HCT116 (cell line): ENCODE measurements around the gene CCL17. TPM values are rescaled to one million over a fixed set of nuclear protein-coding genes. Genes with fewer than 3 reads are reported as not detected.

Experiments
- ATAC-seq: fragments of 200-7000 bp; cut with Tn5 transposase; 2 replicates; pipeline ENCODE4 v1.9.1; 2020; ENCODE audit warnings: mild to moderate bottlenecking, moderate library complexity
- BruUV-seq: library from RNA; stranded (reverse); fragments of 400-500 nt; replicated peaks from 2 replicates; lab custom pipeline; 2021; lab: Mats Ljungman, UMichigan
- CTCF ChIA-PET: fragments of 300-600 bp; sonication (Branson Sonifier 250); formaldehyde crosslinking; loops from one replicate; lab custom pipeline; 2021; ENCODE audit warnings: antibody characterized with exemption; lab: Charles Lee
- POLR2A ChIA-PET: fragments of 300-600, 350-600 bp; sonication (Branson Sonifier 250); formaldehyde crosslinking; loops from one replicate; lab custom pipeline; 2021; ENCODE audit warnings: antibody characterized with exemption; lab: Charles Lee
- RAD21 ChIA-PET, 2 experiments: fragments of 300-600 bp; sonication (Branson Sonifier 250); formaldehyde crosslinking; loops; one replicate each; lab custom pipeline; 2023; ENCODE audit warnings: low total read pairs in 2 of 2; ENCODE audit not compliant: uncharacterized antibody in 2 of 2, unreplicated experiment in 2 of 2, low non-redundant PET in 1 of 2; lab: Charles Lee
- DNase-seq: peaks from one replicate; pipeline ENCODE4 v3.0.0-alpha.2; 2010; ENCODE audit warnings: low read depth, low spot score
- H2AFZ ChIP-seq: fragments of 200-600 bp; shearing (Covaris generic), sonication (generic); 2 replicates; pipeline ENCODE4 v1.6.1; 2017; ENCODE audit warnings: low read depth, mixed run types, mixed read lengths, antibody characterized with exemption, low read length; ENCODE audit not compliant: poor library complexity, severe bottlenecking
- H3K27ac ChIP-seq: 2 replicates; pipeline ENCODE4 v1.5.1; 2012; ENCODE audit warnings: low read depth, low read length
- H3K27me3 ChIP-seq: fragments of 200-600 bp; sonication (generic); 2 replicates; pipeline ENCODE4 v1.6.1; 2016; ENCODE audit warnings: mixed run types, low read length, mixed read lengths; ENCODE audit not compliant: insufficient read depth
- H3K36me3 ChIP-seq, 2 experiments: fragments of 200-500 bp in 1 of 2; fragments of 200-600 bp in 1 of 2; sonication (Bioruptor generic) in 1 of 2; sonication (generic) in 1 of 2; 2 replicates each; pipeline versions ENCODE4 v1.5.1 to v1.6.1; 2014 to 2016; ENCODE audit warnings: low read length in 2 of 2, inconsistent platforms in 1 of 2, mixed read lengths in 1 of 2, mixed run types in 1 of 2; ENCODE audit not compliant: insufficient read depth in 2 of 2, control insufficient read depth in 1 of 2
- H3K4me1 ChIP-seq, 2 experiments: fragments of 200-600 bp in 1 of 2; sonication (generic) in 1 of 2; 2 replicates each; pipeline versions ENCODE4 v1.5.1 to v1.6.1; 2012 to 2017; ENCODE audit warnings: low read length in 2 of 2, inconsistent platforms in 1 of 2, mild to moderate bottlenecking in 1 of 2, mixed read lengths in 1 of 2, mixed run types in 1 of 2, moderate library complexity in 1 of 2; ENCODE audit not compliant: insufficient read depth in 2 of 2, control insufficient read depth in 1 of 2
- H3K4me2 ChIP-seq: fragments of 200-600 bp; sonication (generic); 2 replicates; pipeline ENCODE4 v1.6.1; 2017; ENCODE audit warnings: mixed run types, low read length, mixed read lengths
- H3K4me3 ChIP-seq, 2 experiments: fragments of 200-600 bp in 1 of 2; sonication (generic) in 1 of 2; replicated peaks in 1 of 2; 2 replicates each; pipeline ENCODE4 v1.5.1; 2011 to 2016; ENCODE audit warnings: low read length in 2 of 2, control low read depth in 1 of 2, low read depth in 1 of 2, mild to moderate bottlenecking in 1 of 2, mixed read lengths in 1 of 2, mixed run types in 1 of 2
- H3K79me2 ChIP-seq: fragments of 200-600 bp; sonication (generic); 2 replicates; pipeline ENCODE4 v1.6.1; 2017; ENCODE audit warnings: mild to moderate bottlenecking, mixed run types, low read length, moderate library complexity, mixed read lengths; ENCODE audit not compliant: insufficient read depth
- H3K9ac ChIP-seq: fragments of 200-600 bp; sonication (generic); 2 replicates; pipeline ENCODE4 v1.6.1; 2016; ENCODE audit warnings: low read length, mixed read lengths
- H3K9me2 ChIP-seq: fragments of 200-600 bp; sonication (generic), shearing (Covaris generic); 2 replicates; pipeline ENCODE4 v1.6.1; 2017; ENCODE audit warnings: mixed run types, mild to moderate bottlenecking, moderate library complexity; ENCODE audit not compliant: insufficient read depth
- H3K9me3 ChIP-seq, 2 experiments: fragments of 200-500 bp in 1 of 2; fragments of 200-600 bp in 1 of 2; sonication (Bioruptor generic) in 1 of 2; sonication (generic) in 1 of 2; 2 replicates each; pipeline ENCODE4 v1.6.1; 2014 to 2017; ENCODE audit warnings: low read length in 2 of 2, mixed read lengths in 2 of 2, inconsistent platforms in 1 of 2, low read depth in 1 of 2, mild to moderate bottlenecking in 1 of 2, mixed run types in 1 of 2, moderate library complexity in 1 of 2; ENCODE audit not compliant: control insufficient read depth in 1 of 2, insufficient read depth in 1 of 2
- H4K20me1 ChIP-seq: fragments of 200-600 bp; sonication (generic), shearing (Covaris generic); 2 replicates; pipeline ENCODE4 v1.6.1; 2017; ENCODE audit warnings: mixed run types, mild to moderate bottlenecking, moderate library complexity; ENCODE audit not compliant: insufficient read depth
- ELF1 ChIP-seq: IDR thresholded peaks from 2 replicates; pipeline ENCODE4 v1.6.1; 2012; ENCODE audit warnings: low read depth, borderline replicate concordance
- JUND ChIP-seq: IDR thresholded peaks from 2 replicates; pipeline ENCODE4 v1.6.1; 2012
- SIN3A ChIP-seq: IDR thresholded peaks from 2 replicates; pipeline ENCODE4 v1.6.1; 2012; ENCODE audit warnings: low read depth
- SP1 ChIP-seq: IDR thresholded peaks from 2 replicates; pipeline ENCODE4 v1.6.1; 2012; ENCODE audit warnings: low read depth
- SRF ChIP-seq: IDR thresholded peaks from 2 replicates; pipeline ENCODE4 v1.6.1; 2012; ENCODE audit warnings: low read depth
- TCF7L2 ChIP-seq: IDR thresholded peaks from 2 replicates; pipeline ENCODE4 v1.7.0; 2011; ENCODE audit warnings: borderline replicate concordance, inconsistent platforms; ENCODE audit not compliant: insufficient read depth, insufficient read length; ENCODE audit errors: extremely low read depth
- YY1 ChIP-seq: IDR thresholded peaks from 2 replicates; pipeline ENCODE4 v1.6.1; 2011; ENCODE audit warnings: low read length, low read depth, moderate library complexity, mild to moderate bottlenecking; ENCODE audit not compliant: insufficient replicate concordance; ENCODE audit errors: extremely low read depth
- intact Hi-C: fragments of 100-400 bp; cut with micrococcal nuclease; formaldehyde crosslinking; loops from 2 replicates; pipeline ENCODE4 v1.10.0; 2022
- total RNA-seq: library from RNA; stranded (reverse); gene quantifications from one replicate; pipeline ENCODE4 v1.2.1, GENCODE V29; 2021; ENCODE audit not compliant: unreplicated experiment
- TF ChIP-seq, protein P1 (sequence below): IDR thresholded peaks from 2 replicates; pipeline ENCODE4 v1.6.1; 2011; ENCODE audit warnings: mild to moderate bottlenecking, low read length, moderate library complexity; ENCODE audit not compliant: insufficient replicate concordance; ENCODE audit errors: extremely low read depth
- TF ChIP-seq, protein P2 (sequence below), 3 experiments: fragments of 200-600 bp in 1 of 3; sonication (generic) in 1 of 3; IDR thresholded peaks in 2 of 3; conservative IDR thresholded peaks in 1 of 3; 2 replicates each; pipeline ENCODE4 v1.5.1; 2012 to 2017; ENCODE audit warnings: low read depth in 2 of 3, low read length in 2 of 3, antibody characterized with exemption in 1 of 3, borderline replicate concordance in 1 of 3, control low read depth in 1 of 3, mild to moderate bottlenecking in 1 of 3, mixed read lengths in 1 of 3, mixed run types in 1 of 3, moderate library complexity in 1 of 3; ENCODE audit not compliant: insufficient read depth in 1 of 3
- TF ChIP-seq, protein P3 (sequence below): IDR thresholded peaks from 2 replicates; pipeline ENCODE4 v1.6.1; 2012; ENCODE audit warnings: low read depth

CCL17 gene
- total RNA-seq, 1 experiment from 2014 or later, result not detected

DNA sequence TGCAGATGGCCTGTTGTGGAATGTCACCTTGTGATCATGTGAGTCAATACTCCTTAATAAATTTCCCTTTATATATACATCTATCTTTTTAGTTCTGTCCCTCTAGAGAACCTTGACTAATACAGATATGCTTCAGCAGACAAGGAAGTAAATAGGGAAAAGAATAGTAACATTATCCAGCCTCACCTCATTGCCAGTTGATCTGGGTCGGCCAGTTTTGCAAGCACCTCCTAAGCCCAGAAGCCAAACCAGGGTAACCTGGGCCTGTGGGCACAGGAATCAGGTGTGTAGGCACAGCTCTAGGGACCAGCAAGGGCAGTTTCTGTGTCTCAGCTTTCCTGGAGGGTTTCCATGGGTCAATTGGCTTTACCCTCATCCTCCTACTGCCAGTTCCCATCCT lies 11.9 kb upstream of the CCL17 start:
- no peaks in the 10 kb centered on the region for H4K20me1 ChIP-seq
- H3K4me3 ChIP-seq, result no peak overlapping the region
- H3K36me3 ChIP-seq, result no peaks in the 10 kb centered on the region
- ChIA-PET POLR2A (no interaction called here), RAD21 (no interaction called here), CTCF (no interaction called here)
- TF ChIP-seq YY1 (no peak), JUND (no peak), SP1 (no peak), SRF (no peak), TCF7L2 (no peak), SIN3A (no peak), ELF1 (no peak)
- TF ChIP-seq, protein P1, sequence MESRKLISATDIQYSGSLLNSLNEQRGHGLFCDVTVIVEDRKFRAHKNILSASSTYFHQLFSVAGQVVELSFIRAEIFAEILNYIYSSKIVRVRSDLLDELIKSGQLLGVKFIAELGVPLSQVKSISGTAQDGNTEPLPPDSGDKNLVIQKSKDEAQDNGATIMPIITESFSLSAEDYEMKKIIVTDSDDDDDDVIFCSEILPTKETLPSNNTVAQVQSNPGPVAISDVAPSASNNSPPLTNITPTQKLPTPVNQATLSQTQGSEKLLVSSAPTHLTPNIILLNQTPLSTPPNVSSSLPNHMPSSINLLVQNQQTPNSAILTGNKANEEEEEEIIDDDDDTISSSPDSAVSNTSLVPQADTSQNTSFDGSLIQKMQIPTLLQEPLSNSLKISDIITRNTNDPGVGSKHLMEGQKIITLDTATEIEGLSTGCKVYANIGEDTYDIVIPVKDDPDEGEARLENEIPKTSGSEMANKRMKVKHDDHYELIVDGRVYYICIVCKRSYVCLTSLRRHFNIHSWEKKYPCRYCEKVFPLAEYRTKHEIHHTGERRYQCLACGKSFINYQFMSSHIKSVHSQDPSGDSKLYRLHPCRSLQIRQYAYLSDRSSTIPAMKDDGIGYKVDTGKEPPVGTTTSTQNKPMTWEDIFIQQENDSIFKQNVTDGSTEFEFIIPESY, result no peak
- TF ChIP-seq, protein P2, sequence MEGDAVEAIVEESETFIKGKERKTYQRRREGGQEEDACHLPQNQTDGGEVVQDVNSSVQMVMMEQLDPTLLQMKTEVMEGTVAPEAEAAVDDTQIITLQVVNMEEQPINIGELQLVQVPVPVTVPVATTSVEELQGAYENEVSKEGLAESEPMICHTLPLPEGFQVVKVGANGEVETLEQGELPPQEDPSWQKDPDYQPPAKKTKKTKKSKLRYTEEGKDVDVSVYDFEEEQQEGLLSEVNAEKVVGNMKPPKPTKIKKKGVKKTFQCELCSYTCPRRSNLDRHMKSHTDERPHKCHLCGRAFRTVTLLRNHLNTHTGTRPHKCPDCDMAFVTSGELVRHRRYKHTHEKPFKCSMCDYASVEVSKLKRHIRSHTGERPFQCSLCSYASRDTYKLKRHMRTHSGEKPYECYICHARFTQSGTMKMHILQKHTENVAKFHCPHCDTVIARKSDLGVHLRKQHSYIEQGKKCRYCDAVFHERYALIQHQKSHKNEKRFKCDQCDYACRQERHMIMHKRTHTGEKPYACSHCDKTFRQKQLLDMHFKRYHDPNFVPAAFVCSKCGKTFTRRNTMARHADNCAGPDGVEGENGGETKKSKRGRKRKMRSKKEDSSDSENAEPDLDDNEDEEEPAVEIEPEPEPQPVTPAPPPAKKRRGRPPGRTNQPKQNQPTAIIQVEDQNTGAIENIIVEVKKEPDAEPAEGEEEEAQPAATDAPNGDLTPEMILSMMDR (IDR thresholded peaks at IDR 0.05 in 2 of 3, conservative IDR thresholded peaks at IDR 0.05 in 1 of 3; ENCODE audit: borderline replicate concordance in 1 of 3, insufficient read depth in 1 of 3, low read depth in 2 of 3, low read length in 2 of 3), result no peak
- TF ChIP-seq, protein P3, sequence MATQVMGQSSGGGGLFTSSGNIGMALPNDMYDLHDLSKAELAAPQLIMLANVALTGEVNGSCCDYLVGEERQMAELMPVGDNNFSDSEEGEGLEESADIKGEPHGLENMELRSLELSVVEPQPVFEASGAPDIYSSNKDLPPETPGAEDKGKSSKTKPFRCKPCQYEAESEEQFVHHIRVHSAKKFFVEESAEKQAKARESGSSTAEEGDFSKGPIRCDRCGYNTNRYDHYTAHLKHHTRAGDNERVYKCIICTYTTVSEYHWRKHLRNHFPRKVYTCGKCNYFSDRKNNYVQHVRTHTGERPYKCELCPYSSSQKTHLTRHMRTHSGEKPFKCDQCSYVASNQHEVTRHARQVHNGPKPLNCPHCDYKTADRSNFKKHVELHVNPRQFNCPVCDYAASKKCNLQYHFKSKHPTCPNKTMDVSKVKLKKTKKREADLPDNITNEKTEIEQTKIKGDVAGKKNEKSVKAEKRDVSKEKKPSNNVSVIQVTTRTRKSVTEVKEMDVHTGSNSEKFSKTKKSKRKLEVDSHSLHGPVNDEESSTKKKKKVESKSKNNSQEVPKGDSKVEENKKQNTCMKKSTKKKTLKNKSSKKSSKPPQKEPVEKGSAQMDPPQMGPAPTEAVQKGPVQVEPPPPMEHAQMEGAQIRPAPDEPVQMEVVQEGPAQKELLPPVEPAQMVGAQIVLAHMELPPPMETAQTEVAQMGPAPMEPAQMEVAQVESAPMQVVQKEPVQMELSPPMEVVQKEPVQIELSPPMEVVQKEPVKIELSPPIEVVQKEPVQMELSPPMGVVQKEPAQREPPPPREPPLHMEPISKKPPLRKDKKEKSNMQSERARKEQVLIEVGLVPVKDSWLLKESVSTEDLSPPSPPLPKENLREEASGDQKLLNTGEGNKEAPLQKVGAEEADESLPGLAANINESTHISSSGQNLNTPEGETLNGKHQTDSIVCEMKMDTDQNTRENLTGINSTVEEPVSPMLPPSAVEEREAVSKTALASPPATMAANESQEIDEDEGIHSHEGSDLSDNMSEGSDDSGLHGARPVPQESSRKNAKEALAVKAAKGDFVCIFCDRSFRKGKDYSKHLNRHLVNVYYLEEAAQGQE, result no peak
- intact Hi-C loops, result no loop called here
- no peaks in the 10 kb centered on the region for H3K9me3 ChIP-seq
- no peaks in the 10 kb centered on the region for H3K4me1 ChIP-seq
- H3K27ac ChIP-seq, result no peak overlapping the region
- ATAC-seq (no peak), DNase-seq (no peak)
- no TSS peak for BruUV-seq
- no peaks in the 10 kb centered on the region for H3K79me2 ChIP-seq
- H3K9me2 ChIP-seq, result no peaks in the 10 kb centered on the region
- no peak overlapping the region for H3K4me2 ChIP-seq
- H3K27me3 ChIP-seq, result 0 out of 2 replicates have a peak, but pooled peaks cover 3% of the 10 kb centered on the region
- no peak overlapping the region for H3K9ac ChIP-seq
- no peak overlapping the region for H2AFZ ChIP-seq
